H1 (cell line): ENCODE data around the gene PALM.

Experiments used
- BCL11A ChIP-seq, 2 experiments: IDR thresholded peaks; one replicate each; pipeline ENCODE4 v1.6.1; 2011; ENCODE audit warnings: low read depth in 2 of 2, low read length in 2 of 2, mild to moderate bottlenecking in 2 of 2
- EZH2 ChIP-seq: fragments of 200-600 bp; sonication (generic); IDR thresholded peaks from 2 replicates; pipeline ENCODE4 v1.7.1; 2012; ENCODE audit warnings: low read depth, mild to moderate bottlenecking, moderate library complexity, low read length, inconsistent platforms; ENCODE audit not compliant: severe bottlenecking
- MAFK ChIP-seq: IDR thresholded peaks from 2 replicates; pipeline ENCODE4 v1.6.1; 2012; ENCODE audit warnings: low read depth, mild to moderate bottlenecking, improper control_type of control experiment, low read length
- POLR2A ChIP-seq, 2 experiments: IDR thresholded peaks; 1 replicate in 1 of 2; 2 replicates in 1 of 2; pipeline ENCODE4 v1.6.1; 2011; ENCODE audit warnings: low read depth in 2 of 2, low read length in 2 of 2, mild to moderate bottlenecking in 2 of 2; ENCODE audit errors: control extremely low read depth in 1 of 2
- RFX5 ChIP-seq: IDR thresholded peaks from 2 replicates; pipeline ENCODE4 v1.6.1; 2011; ENCODE audit warnings: low read depth, low read length, improper control_type of control experiment, borderline replicate concordance
- TF ChIP-seq, protein P1 (sequence below), 3 experiments: IDR thresholded peaks; 1 replicate in 2 of 3; 2 replicates in 1 of 3; pipeline versions ENCODE4 v1.5.1 to v1.6.1; 2011; ENCODE audit warnings: low read length in 3 of 3, mild to moderate bottlenecking in 3 of 3, inconsistent platforms in 2 of 3, low read depth in 1 of 3, moderate library complexity in 1 of 3; ENCODE audit not compliant: insufficient read depth in 1 of 3; ENCODE audit errors: control extremely low read depth in 1 of 3
- TF ChIP-seq, protein P2 (sequence below): IDR thresholded peaks from 2 replicates; pipeline ENCODE4 v1.6.1; 2011; ENCODE audit warnings: low read length, improper control_type of control experiment

DNA sequence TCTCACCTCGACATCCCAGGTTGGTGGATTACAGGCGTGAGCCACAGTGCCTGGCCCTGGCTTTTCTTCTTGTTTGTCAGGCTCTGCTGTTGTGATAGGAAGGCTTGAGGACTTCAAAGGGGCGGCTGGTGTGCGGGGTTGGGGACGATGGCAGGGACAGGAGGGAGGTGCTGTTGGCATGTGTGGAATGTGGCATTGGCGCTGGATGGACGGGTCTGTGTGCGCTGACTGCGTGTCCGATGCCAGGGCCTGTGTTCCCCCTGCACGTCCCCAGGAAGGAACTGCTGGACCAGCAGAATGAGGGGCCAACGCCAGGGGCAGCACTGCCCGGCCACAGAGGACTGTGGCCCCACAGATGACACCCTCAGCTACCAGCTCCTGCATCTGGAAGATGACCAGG, 75.8 kb downstream of the PALM start:
- TF ChIP-seq, protein P1, sequence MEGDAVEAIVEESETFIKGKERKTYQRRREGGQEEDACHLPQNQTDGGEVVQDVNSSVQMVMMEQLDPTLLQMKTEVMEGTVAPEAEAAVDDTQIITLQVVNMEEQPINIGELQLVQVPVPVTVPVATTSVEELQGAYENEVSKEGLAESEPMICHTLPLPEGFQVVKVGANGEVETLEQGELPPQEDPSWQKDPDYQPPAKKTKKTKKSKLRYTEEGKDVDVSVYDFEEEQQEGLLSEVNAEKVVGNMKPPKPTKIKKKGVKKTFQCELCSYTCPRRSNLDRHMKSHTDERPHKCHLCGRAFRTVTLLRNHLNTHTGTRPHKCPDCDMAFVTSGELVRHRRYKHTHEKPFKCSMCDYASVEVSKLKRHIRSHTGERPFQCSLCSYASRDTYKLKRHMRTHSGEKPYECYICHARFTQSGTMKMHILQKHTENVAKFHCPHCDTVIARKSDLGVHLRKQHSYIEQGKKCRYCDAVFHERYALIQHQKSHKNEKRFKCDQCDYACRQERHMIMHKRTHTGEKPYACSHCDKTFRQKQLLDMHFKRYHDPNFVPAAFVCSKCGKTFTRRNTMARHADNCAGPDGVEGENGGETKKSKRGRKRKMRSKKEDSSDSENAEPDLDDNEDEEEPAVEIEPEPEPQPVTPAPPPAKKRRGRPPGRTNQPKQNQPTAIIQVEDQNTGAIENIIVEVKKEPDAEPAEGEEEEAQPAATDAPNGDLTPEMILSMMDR (IDR thresholded peaks at IDR 0.05; ENCODE audit: control extremely low read depth in 1 of 3, insufficient read depth in 1 of 3, low read depth in 1 of 3, low read length in 3 of 3), result no peak
- TF ChIP-seq EZH2 (no peak), POLR2A (IDR thresholded peaks at IDR 0.05; ENCODE audit: control extremely low read depth in 1 of 2, low read depth in 2 of 2, low read length in 2 of 2) (no peak), BCL11A (IDR thresholded peaks at IDR 0.05; ENCODE audit: low read depth in 2 of 2, low read length in 2 of 2) (no peak), MAFK (no peak), RFX5 (no peak)
- TF ChIP-seq, protein P2, sequence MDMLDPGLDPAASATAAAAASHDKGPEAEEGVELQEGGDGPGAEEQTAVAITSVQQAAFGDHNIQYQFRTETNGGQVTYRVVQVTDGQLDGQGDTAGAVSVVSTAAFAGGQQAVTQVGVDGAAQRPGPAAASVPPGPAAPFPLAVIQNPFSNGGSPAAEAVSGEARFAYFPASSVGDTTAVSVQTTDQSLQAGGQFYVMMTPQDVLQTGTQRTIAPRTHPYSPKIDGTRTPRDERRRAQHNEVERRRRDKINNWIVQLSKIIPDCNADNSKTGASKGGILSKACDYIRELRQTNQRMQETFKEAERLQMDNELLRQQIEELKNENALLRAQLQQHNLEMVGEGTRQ, result no peak
